Measurements from ENCODE around the gene ZCCHC4.
A peak's percentile ranks its signal among the peaks of the same experiment; 100 is the strongest.

Gene ZCCHC4

GRCh38 chr4:25312496-25313200 is at the start of gene ZCCHC4:
TSS of gene ZCCHC4 (plus strand) at chr4:25312774. CDS start at chr4:25312810, 36 bp downstream.
- DNase-seq: peak; percentile 86

DNA sequence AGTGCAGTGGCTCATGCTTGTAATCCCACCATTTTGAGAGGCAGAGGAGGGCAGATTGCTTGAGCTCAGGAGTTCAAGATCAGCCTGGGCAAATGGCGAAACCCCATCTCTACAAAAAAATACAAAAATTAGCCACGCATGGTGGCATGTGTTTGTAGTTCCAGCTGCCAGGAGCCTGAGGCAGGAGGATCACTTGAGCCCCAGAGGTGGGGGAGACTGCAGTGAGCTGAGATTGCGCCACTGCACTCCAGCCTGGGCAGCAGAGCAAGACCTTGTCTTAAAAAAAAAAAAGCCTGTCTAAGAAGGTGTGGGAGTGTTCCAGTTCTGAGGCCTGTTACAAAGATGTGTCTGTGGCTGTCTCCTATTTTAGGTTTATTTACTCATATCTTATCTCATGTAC is 40.7 kb upstream of the ZCCHC4 start:
- DNase-seq: no peak

DNA sequence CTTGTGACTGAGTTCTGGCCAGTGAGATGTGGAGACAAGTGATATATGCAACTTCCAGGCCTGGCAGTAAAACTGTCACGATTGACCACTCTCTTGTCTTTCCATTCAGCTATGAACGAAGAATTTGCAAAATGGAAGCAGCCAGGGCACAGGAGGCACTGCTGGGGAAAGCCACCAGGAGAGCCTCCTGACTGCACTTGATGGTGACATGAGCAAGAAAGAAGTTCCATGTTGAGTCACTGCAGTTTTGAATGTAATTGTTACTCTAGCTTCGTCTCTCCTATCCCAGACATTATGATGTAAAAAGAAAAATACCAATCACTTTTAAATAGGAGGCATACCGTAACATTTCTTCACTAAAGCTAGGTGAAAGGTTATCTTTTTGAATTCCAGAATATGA is 32.4 kb upstream of the ZCCHC4 start:
- DNase-seq: no peak

- DNase-seq: no peak
Measured at GRCh38 chr4:25283948-25284347, 28.6 kb upstream of the ZCCHC4 start.

DNA sequence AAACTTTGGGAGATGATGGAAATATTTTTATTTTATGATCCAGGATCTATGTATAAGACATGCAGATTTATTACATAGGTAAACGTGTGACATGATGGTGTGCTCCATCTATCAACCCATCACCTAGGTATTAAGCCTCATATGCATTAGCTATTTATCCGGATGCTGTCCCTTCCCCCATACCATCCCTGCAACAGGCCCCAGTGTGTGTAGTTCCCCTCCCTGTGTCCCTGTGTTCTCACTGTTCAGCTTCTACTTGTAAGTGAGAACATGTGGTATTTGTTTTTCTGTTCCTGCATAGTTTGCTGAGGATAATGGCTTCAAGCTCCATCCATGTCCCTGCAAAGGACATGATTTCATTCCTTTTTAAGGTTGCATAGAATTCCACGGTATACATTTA is 28.1 kb upstream of the ZCCHC4 start:
- no peak for DNase-seq

DNA sequence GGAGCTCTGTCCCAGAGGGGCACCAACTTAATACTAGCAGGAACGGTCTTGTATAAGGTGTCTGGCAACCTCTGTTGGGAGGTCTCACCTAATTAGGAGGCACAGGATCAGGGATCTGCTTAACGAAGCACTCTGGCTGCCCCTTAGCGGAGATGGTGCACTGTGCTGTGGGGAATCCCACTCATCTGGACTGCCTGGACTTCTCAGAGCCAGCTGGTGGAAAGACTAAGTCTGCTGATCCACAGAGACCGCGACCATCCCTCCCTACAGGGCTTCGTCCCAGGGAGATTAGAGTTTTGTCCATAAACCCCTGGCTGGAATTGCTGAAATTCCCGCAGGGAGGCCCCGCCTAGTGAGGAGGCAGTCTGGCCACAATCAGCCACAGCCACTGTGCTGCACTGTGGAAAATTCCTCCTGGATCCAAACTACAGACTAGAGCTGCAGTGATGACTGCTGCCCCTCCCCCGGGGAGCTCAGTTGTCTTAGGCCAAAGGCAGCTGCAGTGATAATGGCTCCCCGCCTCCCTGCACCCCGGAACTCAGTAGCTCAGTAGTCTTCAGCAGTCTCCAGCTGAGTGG is 22.0 kb upstream of the ZCCHC4 start:
- DNase-seq: no peak

DNA sequence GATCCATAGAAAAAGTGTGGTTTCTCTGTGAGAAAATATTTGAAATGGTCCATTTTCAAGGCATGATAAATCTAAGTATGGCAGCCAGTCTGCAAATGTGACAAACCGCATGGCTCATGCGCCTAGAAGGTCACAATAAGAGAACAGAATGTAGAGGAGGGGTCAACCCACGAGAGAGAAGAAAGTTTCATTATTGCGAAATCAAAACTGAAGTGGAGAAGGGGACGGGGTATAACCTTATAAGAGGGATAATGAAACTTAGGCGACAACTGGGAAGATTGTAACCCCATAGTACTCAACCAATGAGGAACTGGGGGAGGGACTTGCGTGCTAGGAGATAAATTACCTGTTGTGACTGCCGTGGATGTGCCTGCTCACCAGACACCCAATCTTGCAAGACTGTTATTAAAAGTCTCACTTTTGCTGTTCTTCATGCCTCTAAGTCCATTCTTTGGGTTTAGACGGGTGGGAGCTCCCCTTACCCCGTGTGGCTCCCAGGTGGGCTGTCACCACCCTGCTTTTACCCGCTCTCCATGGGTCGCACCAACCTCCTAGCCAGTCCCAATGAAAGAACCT is 21.3 kb upstream of the ZCCHC4 start:
- no peak for DNase-seq

DNA sequence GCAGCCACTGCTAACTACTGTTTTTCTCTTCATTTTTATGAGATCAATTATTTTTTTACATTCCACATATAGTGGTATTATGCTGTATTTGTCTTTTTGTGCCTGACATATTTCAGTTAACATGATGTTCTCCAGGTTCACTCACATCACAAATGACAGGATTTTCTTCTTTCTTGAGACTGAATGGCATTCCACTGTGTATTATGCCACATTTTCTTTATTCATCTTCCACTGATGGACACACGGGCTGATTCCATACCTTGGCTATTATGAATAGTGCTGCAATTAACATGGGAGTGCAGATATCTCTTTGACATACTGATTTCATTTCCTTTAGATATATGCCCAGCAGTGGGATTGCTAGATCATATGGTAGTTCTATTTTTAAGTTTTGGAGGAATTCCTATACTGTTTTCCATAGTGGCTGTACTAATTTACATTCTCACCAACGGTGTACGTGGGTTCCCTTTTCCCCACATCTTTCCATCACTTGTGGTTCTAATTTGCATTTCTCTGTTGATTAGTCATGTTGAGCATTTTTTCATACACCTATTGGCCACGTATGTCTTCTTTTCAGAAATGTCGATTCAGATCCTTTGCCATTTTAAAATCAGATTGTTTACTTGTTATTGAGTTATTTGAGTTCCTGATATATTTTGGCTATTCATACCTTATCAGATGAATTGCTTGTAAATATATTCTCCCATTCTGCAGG is 14.9 kb upstream of the ZCCHC4 start:
- no peak for DNase-seq

DNA sequence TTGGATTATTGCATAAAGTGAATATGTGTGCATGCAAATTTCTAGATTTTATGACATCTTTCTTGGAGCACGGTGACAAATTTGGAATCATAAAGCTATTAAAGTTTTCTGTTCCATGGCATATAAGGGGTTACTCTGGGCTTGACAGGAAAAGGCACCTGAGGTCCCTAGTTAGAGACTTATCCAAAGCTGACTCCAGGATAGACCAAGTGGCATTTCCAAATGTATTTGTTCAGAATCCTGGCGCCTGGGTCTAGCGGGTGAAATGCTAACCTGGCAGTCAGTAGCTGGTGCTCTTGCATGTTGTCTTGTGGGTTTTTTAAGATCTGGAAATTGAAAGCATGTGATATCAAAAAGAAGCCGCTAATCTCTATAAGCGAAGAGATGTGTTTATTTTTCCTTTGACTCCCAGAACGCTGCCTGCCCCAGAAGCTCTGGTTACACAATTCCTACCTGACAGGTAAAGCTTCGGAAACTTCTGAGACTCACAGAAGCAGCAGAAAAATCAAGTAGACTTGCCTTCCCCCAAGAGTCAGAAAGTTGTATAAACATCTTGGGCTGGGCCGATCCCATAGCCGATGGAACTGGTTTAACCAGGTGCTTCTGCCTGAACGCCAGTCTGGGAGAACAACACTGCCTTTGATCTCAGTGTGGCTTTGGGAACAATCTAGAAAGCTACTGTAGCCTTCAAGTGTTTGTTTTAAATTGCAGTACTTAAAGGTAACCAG is 12.9 kb upstream of the ZCCHC4 start:
- no peak for DNase-seq

DNA sequence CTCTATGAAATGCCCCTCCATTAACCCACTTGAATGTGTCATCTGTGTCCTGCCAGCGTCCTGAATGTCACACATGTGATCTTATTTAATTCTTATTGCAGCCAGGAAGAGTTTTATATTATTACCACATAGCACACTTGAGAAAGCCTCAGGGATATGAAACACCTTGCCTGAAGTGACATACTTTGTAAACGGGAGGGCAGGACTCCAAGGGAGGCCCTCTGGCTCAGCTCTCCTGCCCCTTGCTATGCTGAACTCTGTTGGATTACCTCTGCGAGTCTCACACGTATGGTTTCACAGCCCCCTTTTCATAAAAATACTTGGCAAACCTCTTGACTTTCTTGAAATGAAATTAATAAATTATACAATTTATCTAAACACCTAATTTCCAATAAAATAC is 11.1 kb upstream of the ZCCHC4 start:
- DNase-seq: no peak

GRCh38 chr4:25302626-25303025 is 9.9 kb upstream of the ZCCHC4 start:
- no peak for DNase-seq

DNA sequence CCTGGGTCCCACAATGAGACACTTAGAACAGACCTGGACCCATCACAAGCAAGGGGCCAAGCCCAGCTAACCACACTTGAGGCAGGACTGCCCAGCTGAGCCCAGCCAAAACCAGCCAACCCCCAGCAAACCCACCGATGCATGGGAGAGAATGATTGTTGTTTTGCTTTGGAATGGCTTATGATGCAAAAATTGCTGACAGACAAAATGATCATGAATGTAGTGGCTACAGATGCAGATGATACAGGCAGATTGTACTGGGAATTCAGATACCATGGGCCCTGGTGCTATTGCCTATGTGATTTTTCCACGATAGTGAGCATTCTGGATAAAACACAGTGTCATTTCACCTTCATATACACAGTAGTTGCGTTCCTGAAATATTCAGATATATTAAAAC is 9.0 kb upstream of the ZCCHC4 start:
- no peak for DNase-seq

DNA sequence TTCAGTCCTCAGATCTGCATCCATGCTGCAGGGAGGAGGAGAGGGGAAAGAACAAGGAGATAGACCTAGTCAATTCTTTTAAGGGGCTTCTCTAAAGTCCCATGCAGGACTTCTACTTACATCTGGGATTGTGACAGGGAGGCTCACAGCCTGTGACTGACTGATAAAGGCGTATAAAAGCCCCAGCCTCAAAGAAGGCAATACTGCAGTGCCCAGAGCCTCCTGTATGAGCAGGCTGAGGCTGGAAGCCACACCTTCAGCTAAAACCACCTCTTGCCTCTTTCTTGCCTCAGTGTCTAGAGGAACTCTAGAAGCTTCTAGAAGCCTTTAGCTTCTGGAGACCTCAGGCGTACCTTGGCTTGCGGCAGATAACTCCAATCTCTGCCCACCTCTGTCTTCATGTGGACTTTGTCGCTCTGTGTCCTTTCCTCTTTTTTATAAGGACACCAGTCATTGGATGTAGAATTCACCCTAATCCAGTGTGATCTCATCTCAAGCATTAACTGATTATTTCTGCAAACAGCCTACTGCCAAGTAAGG is 6.0 kb upstream of the ZCCHC4 start:
- DNase-seq: no peak

DNA sequence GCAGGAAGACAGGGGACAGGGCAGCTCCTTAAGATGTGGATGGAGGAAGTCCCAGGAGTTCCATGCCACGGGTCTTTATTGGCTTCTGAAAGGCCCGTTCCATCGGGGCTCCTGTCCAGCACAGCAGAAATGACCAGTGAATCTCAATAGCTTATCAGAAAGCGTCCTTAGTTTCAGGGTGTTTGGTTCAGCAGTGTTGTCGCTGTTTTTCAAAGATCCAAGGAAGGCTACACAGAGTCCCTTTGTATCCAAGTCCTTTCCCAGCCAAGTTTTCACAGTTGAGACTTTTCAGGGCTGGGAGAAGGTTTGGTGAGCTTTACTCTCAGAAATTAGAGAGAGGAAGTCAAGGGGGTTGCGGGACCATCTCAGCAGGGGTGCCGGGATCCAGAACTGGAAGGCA is 5.0 kb upstream of the ZCCHC4 start:
- no peak for DNase-seq

DNA sequence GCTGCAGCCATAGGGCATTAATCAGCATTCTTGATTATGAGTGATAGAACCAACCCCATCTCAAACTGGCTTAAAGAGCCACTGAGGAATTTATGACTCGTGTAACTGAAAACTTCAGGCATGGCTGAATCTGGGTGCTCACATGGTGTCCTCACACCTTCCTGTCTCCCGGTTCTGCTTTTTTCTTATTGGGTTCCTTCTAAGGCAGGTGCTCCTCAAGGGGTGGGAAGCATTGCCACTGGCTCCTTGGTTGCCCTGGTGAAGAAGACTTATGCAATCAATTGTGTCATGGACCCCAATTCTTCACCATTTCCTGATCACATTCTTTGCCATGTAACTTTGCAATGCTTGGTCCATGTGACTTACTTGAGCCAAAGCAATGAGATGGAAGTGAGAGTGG is 4.3 kb upstream of the ZCCHC4 start:
- DNase-seq: no peak

GRCh38 chr4:25308761-25309160 is 3.8 kb upstream of the ZCCHC4 start:
- no peak for DNase-seq

GRCh38 chr4:25310066-25310802 is 2.3 kb upstream of the ZCCHC4 start:
- DNase-seq: no peak

DNA sequence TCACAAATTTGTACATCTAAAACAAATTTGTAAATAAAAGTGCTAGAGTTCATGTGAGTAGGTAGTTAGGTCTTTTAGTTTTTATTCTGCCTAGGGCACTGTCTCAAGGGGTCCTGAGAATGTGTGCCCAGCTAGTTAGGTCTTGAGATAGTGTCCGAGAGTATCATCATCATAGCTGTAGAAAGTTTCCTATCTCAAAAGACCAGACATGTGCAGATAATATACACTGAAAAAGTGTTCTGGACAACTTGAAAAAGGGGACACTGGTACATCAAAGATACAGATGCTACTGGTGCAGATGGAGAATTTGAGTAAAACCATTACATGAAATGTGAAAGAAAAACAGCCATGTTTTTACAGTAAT is 1.8 kb upstream of the ZCCHC4 start:
- DNase-seq: no peak

GRCh38 chr4:25313201-25313895 is 774 bp downstream of the ZCCHC4 start:
- DNase-seq: no peak

- DNase-seq: no peak
Measured at GRCh38 chr4:25320336-25320735, 7.8 kb downstream of the ZCCHC4 start.

DNA sequence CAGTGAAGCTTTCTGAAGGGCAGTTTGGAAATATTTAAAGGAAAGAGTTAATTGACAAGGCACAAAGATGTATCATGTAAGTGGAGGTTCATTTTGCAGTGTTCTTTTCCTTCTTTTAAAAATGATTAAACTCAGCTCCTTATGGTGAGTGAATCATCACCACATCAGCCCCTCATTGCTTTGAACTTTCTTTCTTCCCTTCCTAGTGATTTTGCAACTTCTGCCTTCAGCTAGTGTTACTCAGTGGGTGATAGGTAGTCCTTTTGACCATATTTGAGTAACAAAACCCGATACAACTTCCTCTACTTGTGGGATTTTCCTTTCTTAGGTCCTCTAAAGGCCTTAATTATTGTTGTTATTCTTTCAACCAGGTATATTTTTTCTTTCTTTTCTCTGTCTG is 8.2 kb downstream of the ZCCHC4 start:
- no peak for DNase-seq

DNA sequence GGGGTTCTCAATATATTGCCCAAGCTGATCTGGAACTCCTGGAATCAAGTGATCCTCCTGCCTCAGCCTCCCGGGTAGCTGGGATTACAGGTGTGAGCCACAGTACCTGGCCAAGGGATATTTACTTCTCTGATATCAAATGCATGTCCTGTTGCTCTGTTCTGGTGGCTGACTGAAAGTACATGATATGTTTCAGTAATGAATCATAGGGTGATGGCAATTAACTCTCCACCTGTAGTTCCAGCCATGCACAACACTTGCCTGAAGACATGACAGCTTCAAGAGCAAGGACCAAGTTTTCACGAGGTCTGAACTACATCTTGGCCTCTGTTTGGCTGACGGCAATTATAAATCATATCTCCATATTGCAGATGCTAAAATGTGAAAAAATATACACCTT is 9.1 kb downstream of the ZCCHC4 start:
- no peak for DNase-seq

All from activated T-cell treated with anti-CD3 and anti-CD28 coated beads for 4 hours (primary cell).